CD4-positive, alpha-beta T cell treated with Interleukin-6 at 100 ng/mL for 8 hours (primary cell): ENCODE data around the gene RYR3.

Experiments used
- DNase-seq: peaks from one replicate; pipeline ENCODE4 v3.0.0-alpha.2; 2020; ENCODE audit warnings: mixed read lengths, low spot score

Gene RYR3

DNA sequence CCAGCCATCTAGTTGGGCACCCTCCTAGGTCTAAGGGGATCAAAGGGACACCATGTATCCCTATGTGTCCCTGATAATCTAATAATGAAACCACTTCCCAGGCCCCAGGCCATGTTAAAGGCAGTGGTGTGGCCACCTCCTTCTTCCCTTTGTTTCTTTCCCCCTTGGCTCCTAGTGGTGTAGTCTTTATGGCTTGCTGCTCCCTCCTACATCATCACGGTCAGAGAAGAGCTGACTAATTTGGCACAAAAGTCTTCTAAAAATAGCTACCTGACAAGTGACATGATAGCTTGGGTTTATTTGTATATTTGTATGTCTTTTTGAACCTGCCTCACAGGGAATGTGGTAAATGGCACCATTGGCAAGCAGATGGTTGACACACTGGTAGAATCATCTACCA lies 526.5 kb downstream of the RYR3 start:
- DNase-seq = no peak

DNA sequence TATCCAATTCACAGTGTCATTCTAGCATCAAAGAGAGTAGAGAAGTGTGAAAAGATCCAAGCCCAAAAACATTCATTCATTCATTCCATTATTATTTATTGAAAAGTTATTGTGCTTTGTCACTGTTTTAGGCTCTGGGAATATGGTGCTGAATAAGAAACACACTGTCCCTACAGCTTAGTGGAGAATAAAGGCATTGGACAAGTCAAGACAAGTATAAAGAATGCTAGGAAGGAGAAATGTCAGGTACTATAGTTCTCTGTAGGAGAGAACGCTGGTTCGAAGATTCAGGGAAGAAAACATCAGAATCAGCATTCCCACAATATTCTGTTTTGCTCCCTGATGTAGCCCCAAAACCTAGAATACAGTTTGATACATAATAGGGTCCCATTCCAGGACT lies 528.8 kb downstream of the RYR3 start:
- DNase-seq = no peak

DNA sequence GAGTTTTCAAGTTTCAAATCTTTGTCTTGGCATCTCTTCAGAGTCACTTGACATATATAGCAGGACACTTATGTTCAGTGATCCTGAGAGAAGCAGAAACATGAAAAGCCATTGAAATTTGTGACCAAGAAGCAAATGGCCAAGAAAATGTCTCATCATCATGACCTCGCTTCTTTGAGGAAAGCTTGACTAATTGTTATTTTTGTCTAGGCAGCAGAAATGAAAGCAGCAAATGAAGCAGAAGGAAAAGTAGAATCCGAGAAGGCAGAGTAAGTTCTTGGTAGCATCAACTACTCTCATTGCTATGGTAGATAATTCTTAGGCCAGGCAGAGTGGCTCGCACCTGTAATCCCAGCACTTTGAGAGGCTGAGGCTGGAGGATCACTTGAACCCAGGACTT lies 529.8 kb downstream of the RYR3 start:
- DNase-seq = no peak

DNA sequence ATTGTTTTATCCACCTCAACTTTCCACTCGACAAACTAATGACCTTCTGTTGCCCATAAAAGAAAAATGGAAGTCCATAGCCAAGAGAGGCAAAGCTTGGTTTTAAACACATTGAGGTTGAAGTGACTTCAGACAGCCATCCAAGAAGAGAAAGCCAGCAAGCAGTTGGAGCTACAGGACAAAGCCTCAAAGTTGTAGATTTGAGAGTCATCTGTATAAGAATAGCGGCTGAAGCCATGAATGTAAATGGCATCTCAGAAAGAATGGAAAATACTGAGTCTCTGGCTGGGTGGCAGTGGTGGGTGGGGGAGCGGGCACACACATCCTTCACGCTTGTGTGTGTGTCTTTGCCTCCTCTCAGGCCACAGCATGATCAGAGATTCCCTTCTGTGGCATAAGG lies 533.4 kb downstream of the RYR3 start:
- DNase-seq = no peak

DNA sequence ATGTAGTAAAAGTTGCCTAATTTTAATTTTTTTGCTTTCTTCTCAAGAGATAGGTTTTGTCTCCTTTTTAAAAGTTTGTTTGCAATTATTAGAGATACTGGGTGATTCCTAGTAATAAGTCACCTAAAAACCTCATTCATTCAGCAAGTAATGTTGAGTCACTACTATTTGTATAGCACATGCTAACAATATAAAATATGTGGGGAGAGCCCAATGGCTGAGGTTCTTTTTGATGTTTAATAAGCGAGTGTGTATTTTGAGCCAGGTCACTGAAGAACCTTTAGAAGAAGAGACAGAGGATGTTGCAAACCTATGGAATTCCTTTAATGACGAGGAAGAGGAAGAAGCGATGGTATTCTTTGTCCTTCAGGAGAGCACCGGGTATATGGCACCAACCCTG lies 533.8 kb downstream of the RYR3 start:
- DNase-seq = no peak

DNA sequence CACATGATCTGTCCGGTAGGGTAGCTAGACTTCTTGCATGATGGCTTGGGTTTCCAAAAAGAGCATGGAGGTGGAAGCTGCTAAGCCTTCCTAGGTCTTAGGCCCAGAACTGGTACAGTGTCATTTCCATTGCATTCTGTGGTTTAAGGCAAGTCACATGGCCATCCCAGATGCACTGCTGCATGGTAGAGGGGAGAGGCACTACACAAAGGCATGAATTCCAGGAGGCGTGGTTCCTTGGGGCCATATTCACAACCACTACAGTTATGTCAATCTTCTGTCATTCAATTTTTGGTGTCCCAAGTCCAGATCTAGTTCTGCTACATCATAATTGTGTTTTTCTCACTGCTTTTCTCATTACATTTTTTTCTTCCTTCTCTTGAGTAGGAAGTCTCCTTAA lies 535.4 kb downstream of the RYR3 start:
- no peak for DNase-seq

DNA sequence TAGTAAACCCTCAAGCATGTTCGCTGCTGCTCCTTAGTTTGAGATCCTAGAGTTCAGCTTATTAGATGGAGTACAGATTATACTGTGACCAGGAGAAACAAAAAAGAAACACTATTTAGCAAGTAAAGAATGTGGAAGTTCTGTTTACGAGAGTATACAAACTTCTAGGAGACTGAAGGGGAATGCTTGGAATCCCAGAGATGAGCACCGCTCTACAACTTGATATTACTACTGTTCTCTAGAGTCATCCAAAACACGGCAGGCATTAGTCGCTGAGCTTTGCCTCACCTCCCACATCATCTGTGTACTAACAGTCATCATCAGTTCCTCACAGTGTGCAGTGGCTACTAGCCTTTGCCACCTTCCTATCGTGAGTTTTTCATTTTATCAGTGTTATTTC lies 536.1 kb downstream of the RYR3 start:
- no peak for DNase-seq

DNA sequence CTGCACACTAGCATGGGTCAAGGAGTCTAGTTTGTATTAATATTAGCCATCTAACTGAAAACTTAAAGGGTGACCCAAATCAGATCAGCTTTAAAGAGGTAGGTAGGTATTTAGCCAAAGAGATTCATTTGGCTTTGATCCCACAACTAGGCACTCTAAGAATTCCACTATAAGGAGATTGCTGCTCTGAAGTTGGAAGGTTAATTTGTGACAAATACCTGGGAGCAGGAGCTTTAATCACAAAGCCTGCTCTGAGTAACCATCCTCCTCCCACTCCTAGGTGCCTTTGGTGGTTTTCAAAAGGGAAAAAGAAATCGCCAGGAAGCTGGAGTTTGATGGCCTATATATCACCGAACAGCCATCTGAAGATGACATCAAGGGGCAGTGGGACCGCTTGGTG lies 537.2 kb downstream of the RYR3 start:
- DNase-seq = no peak

DNA sequence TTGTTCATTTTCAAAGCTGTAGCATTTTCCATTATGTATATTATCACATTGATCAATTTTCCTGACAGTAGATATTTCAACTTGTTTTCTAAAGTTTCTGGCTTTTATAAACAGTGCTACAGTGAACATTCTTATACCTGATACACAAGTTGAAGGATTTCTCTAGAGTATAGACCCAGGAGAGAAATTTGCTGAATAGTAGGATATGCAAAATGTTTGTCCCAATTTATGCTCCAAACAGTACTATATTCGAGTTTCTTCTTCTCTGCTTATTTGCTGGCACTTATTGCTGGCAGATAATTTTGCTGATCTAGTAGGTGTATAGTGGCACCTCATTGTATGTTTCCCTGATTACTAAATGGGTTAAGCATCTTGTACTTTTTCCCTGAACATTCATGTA lies 540.3 kb downstream of the RYR3 start:
- no peak for DNase-seq

DNA sequence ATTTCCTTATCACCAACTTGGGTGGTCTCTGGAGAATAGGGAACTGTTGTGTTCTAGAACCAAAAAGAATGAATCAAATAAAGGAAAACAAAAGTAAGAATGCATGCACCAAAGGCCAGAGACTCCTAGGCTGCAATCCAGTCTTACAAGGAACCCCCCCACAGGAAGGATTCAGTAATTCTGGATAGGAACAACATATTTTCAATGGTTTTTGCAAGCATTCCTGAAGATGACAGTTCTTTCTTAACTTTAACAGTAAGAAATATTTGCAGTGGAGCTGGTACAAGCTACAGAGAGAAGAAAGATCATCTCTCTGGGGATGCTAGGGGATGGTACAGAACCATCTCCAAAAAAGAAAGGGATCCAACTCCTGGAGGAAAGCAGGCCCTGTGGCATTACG lies 541.3 kb downstream of the RYR3 start:
- DNase-seq = no peak

DNA sequence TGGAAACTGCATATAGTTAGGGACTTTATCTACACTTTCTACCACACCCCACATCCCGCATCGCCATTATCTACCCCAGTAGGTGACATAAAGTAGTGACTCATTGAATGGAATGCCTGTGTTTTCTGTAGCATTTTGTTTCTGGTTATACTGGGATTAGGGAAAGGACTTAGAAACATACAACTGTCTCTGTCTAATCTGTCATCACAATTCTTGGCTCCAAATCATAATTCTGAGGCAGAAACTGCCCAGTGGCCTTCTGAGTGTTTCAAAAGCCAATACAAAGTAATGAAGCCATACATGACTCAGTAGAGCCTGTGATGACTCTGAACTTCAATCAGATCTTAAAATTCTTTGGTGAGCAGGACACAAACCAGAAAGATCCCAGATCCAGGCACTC lies 541.8 kb downstream of the RYR3 start:
- DNase-seq = no peak

DNA sequence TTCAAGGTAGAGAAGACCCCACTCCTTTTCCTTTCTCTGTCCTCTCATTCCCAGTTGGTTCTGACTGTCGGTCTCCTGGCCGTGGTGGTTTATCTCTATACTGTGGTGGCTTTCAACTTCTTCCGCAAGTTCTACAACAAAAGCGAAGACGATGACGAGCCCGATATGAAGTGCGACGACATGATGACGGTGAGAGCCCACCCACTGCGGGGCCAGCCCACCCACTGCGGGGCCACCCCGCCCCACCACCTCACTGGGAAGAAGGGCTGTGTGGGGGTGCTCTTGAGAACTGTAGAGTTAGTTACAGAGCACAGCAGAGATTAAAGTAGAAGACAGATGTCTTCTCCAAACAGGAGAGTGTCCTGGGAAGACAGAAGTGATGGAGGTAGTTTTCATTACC lies 547.0 kb downstream of the RYR3 start:
- no peak for DNase-seq

DNA sequence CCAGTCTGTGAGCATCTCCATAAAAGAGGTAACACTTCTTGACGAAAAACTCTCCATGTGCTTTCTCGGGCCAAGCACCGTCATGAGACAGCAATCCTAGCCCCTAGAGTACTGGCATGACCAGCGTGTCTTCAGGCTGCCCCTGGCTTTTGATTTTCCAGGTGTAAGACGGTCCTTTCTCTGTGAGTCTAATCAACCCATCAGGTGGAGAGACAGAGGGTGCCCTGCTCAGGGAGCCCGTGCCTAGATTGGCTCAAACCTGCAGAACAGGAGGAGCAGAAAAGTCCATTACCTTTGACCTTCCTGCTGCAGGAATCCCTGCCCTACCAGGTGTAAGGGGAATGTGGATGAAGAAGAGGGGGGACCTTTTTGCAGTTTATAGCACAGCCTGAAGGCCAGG lies 548.1 kb downstream of the RYR3 start:
- DNase-seq = no peak

DNA sequence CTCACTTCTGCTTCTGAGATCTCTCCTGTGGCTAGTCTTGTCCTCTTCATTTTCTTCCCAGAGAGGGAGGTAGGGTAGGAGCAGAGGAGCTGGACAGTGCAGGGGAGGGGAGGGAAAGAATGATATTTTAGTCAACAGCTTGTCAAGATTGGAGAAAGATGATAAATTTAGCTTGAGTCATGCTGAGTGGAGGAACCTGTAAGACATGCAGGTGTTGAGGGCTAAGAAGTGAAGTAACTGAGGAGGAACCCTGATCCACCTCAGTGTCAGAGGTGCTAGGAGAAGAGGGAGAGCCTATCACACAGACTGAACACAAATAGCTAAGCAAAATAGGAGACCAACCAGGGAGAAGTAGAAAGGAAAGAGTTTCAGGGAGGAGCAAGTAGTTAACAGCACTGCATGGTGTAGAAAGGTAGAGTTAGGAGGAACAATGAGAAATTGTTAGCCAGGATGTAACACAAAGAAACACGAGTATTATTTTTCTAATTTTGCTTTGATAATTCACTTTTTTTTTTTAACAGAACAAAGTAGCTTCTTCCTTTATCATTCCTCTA lies 549.3 kb downstream of the RYR3 start:
- DNase-seq = no peak

DNA sequence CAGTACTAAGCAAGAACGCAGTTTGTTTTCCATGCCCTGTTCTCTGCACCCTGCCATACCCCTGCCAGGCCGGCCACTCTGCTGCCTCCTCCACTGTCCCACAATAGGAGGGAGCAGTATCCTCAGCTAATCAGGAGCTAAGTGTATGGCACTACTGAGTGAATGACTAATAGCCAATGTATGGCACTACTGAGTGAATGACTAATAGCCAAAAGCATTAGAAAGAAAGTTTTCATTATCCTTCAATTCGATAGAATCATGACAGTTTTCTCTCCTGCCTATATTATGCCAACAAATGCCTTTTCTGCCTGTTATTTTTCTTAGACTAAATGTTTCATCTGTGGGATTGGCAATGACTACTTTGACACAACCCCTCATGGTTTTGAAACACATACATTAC lies 550.0 kb downstream of the RYR3 start:
- DNase-seq = no peak

DNA sequence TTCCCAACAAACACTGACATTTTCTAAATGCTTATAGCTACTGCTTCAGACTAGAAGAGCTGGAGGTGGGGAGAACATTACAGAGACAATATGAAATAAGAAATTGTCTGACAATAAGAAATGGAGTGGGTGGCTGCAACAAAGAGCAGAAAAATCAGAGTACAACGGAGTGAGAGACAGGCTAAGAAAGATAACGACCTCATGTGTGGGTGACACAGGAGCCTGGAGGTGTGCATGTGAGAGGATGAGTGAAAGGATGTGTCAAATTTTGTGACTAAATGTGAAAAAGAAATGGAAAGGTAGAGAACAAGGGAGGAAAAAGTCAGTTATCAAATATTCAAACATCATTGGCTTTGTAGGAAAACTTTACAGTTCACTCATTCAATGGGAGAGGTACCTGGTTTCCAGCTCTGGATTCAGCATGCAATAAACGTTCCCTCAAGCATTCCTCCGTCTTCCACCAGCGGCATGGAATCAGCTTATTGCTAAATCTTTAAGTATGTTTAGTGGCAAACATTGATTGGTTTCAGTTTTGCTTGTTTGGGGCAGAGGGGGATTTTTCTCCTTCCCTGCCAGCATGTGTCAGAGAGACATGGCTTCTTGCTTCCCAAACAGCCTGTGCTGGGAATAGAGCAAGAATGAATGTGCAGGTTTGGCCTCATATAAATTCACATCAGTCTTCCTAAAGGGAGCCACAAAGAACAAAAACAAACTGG lies 553.8 kb downstream of the RYR3 start:
- DNase-seq = no peak

DNA sequence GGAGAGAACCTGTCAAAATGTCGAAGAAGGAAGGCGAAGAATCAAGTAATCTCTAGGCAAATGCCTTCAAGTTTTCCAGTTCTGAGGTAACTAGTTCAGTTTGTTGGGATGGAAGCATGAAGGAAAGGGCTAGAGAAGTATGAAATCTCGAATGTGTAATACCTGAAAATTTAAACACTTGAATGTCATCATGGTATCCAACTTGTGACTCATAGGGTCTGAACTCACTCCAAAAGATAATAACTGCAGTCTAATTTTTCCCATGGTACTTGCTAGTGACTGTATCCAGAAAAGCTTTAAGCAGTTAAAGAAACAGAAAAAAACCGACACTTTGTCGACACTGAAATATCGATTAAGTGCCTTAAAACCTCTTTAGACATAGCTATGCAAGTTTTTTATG lies 554.6 kb downstream of the RYR3 start:
- DNase-seq = no peak

DNA sequence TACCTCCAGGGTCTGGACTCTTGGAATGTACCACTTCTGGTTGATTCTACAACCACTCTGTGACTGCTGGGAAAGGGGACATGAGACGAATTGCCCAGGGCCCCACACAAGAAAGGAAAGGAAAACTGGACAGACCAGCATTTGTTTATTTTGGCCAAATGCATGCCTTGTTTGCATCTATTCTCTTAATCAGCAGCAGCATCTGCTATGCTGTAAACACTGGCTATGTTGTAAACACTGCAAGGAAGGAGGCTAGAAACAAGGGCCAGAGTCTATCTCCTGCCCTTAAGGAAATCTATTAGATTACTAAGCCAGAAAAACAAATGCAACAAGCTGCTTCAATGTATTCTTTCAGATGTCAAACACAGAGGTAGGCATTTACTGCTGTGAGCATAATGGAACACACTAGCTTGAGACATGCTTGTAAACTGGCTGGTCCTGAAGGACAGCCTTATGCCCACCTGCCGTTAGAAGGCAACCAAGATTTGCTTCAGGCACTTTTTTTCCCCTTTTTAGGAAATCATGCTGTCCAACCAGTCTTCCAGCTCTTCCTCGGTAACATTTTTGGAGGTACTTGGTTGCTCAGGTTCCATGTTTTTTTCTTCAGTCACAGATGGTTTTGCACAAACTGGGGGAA lies 555.5 kb downstream of the RYR3 start:
- no peak for DNase-seq

DNA sequence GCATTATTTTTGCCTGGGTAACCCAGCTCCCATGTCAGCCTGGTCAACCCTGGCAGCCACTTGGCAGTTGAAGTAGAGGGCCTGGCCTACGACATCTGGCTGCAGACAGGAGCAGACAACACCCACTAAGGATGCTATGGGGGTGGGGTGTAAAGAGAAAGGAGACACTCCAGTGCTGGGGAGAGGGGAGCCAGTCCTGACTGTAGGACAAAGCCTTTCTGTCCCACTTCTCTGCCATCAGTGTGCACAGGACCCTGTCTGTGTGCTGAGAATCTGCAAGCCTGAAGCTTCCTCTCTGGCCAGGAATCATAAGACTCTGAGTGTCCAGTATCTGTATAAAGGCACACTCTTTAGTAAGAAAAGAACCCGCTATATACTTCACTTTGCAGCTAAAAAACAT lies 561.2 kb downstream of the RYR3 start:
- no peak for DNase-seq

DNA sequence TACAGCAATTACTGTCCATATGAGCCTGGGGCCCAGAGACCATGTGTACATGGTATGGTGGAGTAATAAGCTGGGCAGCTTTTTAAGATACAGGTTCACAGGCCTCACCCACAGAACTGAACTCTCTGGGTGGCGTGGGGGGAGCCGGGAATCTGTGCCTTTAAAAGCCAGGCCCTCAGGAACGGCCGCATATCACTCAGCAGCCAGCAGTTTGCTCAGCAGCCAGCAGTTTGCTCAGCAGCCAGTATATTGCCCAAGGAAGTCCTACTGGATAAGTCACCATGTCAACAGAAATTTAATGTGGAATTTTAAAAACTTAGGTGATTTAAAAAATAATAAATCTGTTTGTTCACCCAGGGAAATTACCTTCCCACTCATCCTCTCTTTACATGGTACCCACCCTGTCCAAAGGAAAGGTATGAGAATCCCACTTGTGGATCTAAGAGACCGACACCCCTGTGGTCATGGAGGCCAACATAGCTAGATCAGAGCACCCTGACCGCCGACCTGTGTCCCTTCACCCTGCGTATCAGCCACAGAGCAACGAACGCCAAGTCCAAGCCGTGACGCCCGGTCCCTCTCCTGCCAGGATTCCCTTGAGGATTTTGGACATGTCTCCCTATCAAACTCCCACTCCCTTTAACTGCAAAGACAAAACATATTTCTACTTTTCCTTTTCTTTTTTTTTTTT lies 561.8 kb downstream of the RYR3 start:
- DNase-seq = no peak

DNA sequence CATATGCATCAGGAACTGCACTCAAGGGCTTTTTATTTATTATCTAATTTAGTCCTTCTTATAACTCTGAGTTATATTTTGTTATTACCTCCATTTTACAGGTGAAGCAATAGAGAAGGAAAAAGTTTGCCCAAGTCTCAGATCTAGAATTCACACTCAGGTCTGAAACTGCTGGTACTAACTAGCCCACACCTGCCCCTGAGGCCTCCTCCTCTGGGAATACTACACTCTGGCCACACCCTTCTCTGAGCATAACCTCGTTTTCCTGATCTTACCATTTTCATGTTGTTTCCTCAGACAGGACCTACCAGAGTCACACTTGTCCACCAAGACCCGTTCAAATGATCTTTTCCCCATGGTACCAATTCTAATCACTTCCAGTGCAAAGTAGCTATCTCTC lies 563.4 kb downstream of the RYR3 start:
- DNase-seq = no peak

DNA sequence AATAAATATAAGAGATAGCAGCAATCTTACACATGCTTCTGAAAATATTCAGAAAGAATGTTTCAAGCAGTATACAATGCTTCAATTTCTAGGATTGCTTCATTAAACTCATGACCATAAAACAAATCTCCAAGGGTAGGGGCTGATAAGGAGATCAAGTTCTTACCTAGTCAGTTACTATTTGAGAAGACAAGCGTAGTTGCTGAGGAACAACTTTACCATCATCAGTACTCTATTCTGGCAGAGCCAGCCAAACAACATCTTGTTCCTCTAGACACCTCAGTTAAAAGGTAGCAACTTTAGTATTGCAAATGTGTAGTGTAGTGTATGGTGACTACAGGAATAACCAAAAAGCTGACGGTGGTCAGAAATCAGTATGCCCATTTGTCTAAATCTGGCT lies 572.2 kb downstream of the RYR3 start:
- DNase-seq = no peak

DNA sequence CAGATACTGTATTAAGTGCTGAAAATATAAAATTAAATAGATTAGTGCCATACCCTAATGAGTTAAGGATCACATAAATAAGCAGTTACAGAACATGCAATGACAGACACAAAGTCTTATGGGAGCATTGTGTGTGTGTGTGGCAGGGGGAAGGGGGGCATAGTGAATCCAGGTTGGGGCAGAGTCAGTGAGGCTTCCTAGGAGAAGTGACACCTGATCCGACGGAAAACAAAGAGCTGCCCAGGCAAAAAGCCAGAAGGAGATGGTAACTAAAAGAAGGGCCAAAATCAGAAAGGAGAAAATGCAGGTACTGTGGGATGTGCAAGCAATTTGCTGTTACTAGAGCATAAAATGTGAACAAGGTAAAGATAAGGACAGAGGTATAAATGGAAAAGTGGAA lies 577.4 kb downstream of the RYR3 start:
- no peak for DNase-seq
